HG03378 (cell line): ENCODE measurements around the gene CUX1.
A peak's percentile ranks its signal among the peaks of the same experiment; 100 is the strongest.
"Not testable (repeated sequence)": the region's sequence is repeated elsewhere in the genome, so short reads cannot be mapped to it uniquely, and the experiment has no call there.

Source experiments
- ATAC-seq: cut with Tn5 transposase; IDR thresholded peaks from one replicate; pipeline ENCODE4 v1.9.1; 2021; ENCODE audit warnings: mild to moderate bottlenecking, moderate library complexity; ENCODE audit not compliant: unreplicated experiment

Gene CUX1

DNA sequence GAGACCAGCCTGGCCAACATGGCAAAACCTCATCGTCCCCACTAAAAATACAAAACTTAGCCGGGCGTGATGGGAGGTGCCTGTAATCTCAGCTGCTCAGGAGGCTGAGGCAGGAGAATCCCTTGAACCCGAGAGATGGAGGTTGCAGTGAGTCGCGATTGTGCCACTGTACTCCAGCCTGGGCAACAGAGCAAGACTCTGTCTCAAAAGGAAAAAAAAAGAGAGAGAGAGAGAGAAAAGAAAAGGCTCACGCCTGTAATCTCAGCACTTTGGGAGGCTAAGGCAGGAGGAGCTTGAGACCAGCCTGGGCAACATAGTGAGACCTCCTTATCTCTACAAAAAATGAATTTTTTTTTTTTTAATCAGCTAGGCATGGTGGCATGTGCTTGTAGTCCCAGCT, 157.6 kb downstream of the CUX1 start:
- ATAC-seq: no peak

GRCh38 chr7:101976411-101976810, 159.0 kb downstream of the CUX1 start:
- no peak for ATAC-seq

DNA sequence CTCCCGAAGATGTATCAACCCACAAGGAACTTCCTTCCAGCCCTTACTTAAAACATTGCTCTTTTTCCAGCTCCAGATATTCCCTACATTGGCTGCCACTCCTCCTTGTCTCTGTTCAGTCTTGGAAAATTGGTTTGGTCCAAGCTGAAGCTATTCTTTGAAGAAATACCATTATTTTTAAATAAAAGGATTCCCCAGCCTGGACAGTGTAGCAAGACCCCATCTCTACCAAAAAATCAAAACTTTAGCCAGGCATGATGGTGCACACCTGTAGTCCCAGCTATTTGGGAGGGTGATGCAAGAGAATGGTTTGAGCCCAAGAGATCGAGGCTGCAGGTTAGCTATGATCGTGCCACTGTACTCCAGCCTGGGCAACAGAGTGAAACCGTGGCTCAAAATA, 159.8 kb downstream of the CUX1 start:
- ATAC-seq: no peak

DNA sequence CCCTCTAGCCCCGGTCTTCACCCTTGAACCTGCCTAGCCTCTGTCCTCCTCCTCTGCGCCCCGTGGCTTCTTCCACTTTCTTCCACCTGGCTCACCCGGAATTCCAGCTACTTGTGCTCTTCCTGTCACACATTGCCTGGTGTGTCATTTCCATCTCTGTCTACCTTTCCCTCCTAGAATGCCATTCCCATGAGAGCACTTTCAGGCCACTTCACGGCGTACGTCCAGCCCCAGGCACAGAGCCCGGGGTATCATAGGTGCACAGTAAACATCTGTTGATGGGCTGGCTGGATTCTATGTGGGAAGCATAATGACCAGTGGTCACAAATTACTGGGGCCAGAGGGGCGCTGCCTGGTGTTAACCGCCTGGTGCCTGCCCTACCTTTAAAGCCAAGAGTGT, 161.3 kb downstream of the CUX1 start:
- no peak for ATAC-seq

GRCh38 chr7:101983147-101983811, 165.9 kb downstream of the CUX1 start:
- no peak for ATAC-seq

DNA sequence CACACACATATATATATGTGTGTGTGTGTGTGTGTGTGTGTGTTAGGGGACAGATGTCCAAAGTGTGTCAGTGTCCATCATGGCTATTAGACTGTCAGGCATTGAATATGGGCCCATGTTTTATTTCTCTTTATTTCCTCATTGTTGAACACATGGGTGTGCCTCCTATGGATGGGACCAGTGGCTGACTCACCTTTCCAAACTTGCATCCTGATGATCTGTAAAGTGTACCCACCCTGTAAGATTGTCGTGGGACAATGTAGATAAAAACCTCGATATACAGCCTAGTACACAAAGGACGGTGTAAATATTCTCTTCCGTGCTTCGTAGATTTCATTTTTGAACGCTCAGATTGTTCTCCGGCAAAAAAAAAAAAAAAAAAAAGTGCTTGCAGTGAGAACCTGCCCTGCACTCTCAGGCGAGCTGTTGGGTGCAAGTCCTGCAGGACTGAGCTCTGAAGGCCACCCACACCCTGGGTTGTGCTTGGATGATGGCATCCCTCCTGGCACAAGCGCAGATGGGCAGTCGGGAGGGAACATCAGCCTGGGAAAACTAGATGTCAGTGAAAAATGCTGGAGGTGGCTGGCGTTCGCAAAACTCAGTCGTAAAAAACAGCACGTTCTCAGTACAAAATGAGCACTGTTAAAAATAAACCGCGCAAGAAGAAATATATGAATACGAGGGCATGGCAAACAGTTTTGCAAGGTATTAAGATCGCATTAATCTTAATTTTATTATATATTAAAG, 166.9 kb downstream of the CUX1 start:
- ATAC-seq: no peak

DNA sequence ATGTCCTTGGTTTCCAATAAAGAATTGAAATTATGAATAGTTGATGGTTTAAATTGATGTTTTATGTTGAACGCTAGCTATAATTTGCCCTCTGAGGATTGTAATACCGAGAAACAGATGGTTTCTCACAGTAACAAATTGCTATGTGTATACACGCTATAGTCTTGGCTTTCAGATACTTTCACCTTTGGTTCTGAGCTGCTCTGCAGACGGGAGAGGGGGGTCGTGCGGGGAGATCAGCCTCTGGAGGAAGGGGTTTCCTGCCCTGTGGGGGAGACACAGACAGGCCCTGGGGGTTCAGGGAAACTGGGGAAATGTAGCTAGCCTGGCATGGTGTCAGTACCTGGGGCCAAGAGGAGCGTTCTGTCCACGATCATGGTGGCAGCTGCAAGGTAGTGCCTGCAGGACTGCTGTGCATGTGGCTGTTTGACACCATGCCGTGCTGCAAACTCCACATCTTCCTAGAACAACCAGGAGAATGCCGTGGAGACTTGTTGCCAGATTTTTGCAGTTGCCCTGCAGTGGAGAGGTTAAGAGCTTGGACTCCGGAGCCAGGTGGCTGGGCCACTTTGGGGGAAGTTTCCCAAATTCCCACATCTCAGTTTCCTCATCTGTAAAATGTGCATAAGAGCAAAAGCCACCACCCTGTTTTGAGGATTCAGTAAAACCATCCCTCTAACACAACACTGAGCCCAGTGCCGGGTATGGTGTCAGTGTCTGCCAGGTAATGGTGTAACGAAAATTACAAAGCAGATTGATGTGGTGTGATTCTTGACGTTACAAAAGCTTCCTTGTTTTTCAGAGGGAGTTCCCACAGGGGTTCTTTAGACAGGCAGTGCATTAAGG, 167.9 kb downstream of the CUX1 start:
- no peak for ATAC-seq

DNA sequence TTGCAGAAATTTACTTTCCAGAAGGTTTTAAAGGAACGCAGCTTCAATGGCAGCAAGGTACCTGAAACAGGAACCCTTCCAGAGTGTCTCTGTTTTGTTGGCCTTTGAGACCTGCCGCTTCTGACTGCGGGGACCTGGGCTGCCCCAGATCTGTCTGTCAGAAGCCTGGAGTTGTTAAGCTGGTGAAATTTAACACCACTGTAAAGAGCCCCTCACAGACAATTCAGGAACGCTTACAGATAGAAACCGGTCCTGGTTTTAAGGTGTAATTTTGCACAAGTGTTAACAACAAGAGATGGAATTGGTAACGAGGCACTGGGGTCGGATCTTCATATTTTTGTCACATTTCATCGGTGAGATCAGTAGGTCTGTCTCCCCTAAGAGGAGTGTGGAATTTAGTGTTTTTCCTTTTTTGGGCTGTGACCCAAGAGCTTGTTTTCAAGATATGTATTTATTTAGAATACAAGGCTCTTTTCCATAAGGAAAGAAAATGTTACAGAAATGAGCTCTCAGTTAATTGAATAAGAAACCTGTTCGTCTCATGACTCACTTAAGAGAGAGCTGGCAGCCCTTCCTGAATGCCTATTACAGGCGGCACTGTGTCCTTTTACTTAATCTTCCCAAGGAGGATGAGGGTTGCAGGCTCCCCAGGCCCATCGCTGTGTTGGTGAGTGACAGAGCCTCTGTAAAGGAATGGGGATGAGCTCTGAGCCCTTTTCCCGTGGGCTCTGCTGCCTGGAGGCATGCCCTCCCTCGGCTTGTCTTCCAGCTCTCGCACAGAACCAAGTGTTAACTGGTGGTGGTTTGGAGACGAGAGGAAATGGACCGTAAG, 168.7 kb downstream of the CUX1 start:
- ATAC-seq: no peak

DNA sequence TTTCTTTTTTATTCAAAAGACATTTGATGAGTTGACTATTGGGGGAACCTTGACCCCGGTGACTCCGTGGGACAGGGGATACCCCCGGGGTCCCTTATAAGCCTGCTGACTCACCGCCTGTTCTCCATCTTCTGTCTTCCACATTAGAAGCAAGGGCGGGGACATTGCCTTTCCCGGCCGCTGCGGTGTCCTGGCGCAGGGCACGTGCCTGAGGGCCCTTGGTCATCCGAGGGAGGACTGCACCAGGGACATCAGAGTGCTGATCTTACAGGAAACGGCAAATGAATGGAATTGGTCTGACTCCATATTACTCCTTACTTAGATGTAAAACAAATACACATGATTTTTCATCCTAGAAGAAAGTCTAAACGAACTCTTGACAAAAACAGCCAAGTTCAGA, 170.1 kb downstream of the CUX1 start:
- ATAC-seq: no peak

DNA sequence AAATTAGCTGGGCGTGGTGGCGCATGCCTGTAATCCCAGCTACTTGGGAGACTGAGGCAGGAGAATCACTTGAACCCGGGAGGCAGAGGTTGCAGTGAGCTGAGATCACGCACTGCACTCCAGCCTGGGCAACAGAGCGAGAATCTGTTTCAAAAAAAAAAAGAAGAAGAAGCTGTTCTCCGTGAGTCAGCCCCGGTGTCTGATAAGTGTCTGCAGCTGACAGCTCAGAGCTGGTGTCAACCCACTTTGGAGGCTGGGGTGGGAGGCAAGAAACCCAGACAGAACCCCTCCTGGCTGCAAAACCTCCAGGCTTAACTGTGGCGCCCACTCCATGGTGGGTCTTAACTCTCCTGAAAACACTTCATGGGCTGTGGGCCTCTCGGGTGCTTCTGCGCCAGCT, 170.6 kb downstream of the CUX1 start:
- ATAC-seq: not testable (repeated sequence)

DNA sequence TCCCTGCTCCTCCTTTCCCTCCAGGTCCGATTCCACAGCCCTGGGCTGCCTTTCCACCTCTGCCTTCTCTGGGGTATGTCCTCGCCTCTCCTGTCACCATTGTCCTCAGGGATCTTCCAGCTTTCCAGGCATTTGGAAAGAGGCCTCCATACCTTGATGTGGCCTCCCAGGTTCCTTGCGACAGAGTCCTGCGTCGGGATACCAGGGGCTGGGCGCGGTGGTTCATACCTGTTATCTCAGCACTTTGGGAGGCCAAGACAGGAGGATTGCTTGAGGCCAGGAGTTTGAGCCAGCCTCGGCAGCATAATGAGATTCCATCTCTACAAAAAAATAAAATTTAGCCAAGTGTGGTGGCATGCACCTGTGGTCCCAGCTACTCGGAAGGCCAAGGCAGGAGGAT, 171.1 kb downstream of the CUX1 start:
- no peak for ATAC-seq

DNA sequence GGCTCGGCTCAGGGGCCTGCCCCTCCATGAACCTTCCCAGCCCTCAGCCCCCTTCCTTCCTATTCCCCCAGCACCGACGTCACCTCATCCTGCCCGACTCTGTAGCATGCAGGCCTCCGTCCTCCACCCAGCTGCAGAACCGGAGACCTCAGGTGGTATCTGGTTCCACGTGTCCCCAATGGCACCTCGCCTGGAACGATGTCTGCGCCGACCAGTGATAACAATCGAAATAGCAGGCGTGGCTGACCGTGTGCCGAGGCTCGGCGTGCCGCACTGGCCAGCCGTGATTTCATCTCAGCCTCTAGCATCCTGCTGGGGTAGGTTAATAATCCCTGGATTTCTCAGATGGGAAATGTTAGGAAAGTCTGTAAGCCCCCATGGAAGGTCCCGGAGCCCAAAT, 171.7 kb downstream of the CUX1 start:
- no peak for ATAC-seq

- ATAC-seq: peak; percentile 79
These were observed 173.5 kb downstream of the CUX1 start for GRCh38 chr7:101990811-101991418.

DNA sequence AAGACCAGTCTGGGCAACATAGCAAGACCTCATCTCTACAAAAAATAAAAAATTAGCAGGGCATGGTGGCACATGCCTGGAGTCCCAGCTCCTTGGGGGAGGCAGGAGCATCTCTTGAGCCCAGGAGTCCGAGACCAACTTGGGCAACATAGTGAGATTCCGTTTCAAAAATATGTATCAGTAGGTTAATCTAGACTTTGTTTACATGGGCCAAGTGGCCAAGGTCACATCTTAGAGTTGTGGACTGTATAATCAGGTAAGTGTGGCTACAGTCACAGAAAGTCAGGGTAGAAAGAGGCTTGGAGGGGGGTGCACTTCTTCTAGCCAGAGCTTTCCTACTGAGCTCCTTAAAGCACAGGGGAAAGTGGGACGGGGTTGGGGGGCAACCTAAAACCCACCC, 174.4 kb downstream of the CUX1 start:
- no peak for ATAC-seq

GRCh38 chr7:101993311-101993710, 175.9 kb downstream of the CUX1 start:
- no peak for ATAC-seq

GRCh38 chr7:101995121-101995520, 177.7 kb downstream of the CUX1 start:
- ATAC-seq: no peak

DNA sequence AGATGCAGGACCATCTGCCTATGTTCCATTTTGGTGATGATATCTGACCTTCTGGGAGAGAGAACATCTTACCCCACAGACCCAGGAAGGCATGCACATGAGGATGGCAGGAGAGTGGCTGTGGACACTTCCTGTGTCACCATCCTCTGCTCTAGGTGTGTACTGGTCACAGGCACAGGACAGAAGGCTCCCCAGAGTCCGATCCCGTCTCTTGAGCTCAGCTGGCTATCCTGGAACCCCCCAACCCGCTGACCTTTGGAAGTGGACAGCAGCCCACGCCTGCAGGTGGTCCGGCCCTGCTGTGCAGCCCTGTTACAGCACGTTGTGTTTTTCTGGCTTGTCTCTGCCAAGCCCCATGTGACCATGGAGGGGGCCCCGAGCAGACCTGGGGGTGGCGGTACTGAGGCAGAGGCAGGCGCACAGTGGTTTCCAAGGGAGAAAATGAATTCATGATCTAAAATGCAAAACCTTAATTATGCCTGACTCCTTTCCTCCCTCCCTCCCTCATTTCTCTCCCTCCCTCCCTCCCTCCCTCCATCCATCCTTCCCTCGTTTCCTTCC, 178.8 kb downstream of the CUX1 start:
- no peak for ATAC-seq

GRCh38 chr7:101996876-101997275, 179.4 kb downstream of the CUX1 start:
- no peak for ATAC-seq

DNA sequence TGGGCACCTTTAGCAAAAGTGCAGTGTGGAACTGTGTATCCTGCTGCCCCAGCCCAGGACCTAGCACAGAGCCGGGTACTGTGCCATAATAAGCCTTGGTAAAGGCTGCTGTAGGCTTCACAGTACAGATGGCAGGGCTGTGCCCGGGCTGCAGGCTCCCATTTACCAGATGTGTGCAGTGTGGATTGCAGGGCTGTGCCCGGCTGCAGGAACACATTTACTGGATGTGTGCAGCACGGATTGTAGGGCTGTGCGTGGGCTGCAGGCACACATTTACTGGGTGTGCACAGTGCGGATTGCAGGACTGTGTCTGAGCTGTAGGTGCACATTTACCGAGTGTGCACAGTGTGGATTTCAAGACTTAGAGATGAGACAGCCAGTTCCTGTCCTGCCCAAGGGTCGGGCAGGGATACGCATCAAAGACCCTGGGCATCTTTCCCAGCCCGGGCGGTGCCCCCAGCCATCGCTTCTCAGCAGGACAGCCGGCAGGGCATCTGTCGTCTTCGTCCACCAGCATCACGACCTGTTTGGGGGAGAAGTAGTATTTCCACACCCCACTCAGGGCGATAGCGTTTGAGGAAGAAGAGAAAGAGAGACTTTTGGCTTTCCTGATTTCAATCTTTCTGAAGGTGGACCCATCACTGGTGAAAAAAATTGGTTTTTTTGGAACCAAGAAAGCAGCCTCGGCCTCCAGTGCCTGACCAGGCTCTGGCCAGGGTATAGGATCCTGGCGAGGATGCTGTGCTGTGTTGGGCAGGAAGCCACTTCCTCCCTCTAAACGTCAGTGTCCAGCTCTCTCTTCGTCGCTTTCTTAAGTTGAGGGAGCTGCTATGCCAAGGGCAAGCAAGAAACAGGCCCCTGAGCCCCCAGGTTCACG, 180.8 kb downstream of the CUX1 start:
- ATAC-seq: no peak
